ENCODE measurements around the gene CUX1.
"Not testable (repeated sequence)": the region's sequence is repeated elsewhere in the genome, so short reads cannot be mapped to it uniquely, and the experiment has no call there.

Gene CUX1

GRCh38 chr7:101828301-101829020 is 11.0 kb downstream of the CUX1 start:
- DNase-seq = no peak
- TF ChIP-seq CTCF (IDR thresholded peaks at IDR 0.05; ENCODE audit: low read depth, low read length) = no peak
- H3K36me3 ChIP-seq = no peaks in the 10 kb centered on the region; the same call in 1 of the 2 replicates
- no peaks in the 10 kb centered on the region for H3K9me3 ChIP-seq
- H3K4me3 ChIP-seq (ENCODE audit: low read depth, low read length) = no peak overlapping the region
- H3K4me1 ChIP-seq = no peaks in the 10 kb centered on the region; the same call in 1 of the 2 replicates
- H3K27me3 ChIP-seq = no peaks in the 10 kb centered on the region

- Histone ChIP-seq H3K4me1 (no peaks in the 10 kb centered on the region; the same call in 1 of the 2 replicates), H3K9me3 (no peaks in the 10 kb centered on the region), H3K27me3 (no peaks in the 10 kb centered on the region), H3K4me3 (ENCODE audit: low read depth, low read length) (no peak overlapping the region), H3K36me3 (no peaks in the 10 kb centered on the region; the same call in 1 of the 2 replicates)
- DNase-seq = no peak
- TF ChIP-seq CTCF (IDR thresholded peaks at IDR 0.05; ENCODE audit: low read depth, low read length) = no peak
Measured at GRCh38 chr7:101829374-101829773, 11.9 kb downstream of the CUX1 start.

- H3K9me3 ChIP-seq = no peaks in the 10 kb centered on the region
- TF ChIP-seq CTCF (IDR thresholded peaks at IDR 0.05; ENCODE audit: low read depth, low read length) = no peak
- H3K4me3 ChIP-seq (ENCODE audit: low read depth, low read length) = no peak overlapping the region
- H3K36me3 ChIP-seq = no peaks in the 10 kb centered on the region; the same call in 1 of the 2 replicates
- H3K27me3 ChIP-seq = no peaks in the 10 kb centered on the region
- no peak for DNase-seq
- H3K4me1 ChIP-seq = no peaks in the 10 kb centered on the region; the same call in 1 of the 2 replicates
Measured at GRCh38 chr7:101829821-101830220, 12.4 kb downstream of the CUX1 start.

GRCh38 chr7:101831396-101831795 is 14.0 kb downstream of the CUX1 start:
- H3K4me1 ChIP-seq; DNase-seq; H3K27me3 ChIP-seq; H3K36me3 ChIP-seq; H3K9me3 ChIP-seq; H3K4me3 ChIP-seq (ENCODE audit: low read depth, low read length): not testable (repeated sequence)

GRCh38 chr7:101832205-101832631 is 14.8 kb downstream of the CUX1 start:
- Histone ChIP-seq H3K27me3 (no peaks in the 10 kb centered on the region), H3K36me3 (no peaks in the 10 kb centered on the region; the same call in none of the 2 replicates), H3K9me3 (no peaks in the 10 kb centered on the region), H3K4me1 (no peaks in the 10 kb centered on the region), H3K4me3 (ENCODE audit: low read depth, low read length) (no peak overlapping the region)
- no peak for TF ChIP-seq CTCF (IDR thresholded peaks at IDR 0.05; ENCODE audit: low read depth, low read length)
- no peak for DNase-seq

- H3K4me3 ChIP-seq (ENCODE audit: low read depth, low read length) = no peak overlapping the region
- no peak for DNase-seq
- TF ChIP-seq CTCF (IDR thresholded peaks at IDR 0.05; ENCODE audit: low read depth, low read length) = no peak
- H3K4me1 ChIP-seq = no peaks in the 10 kb centered on the region
- H3K9me3 ChIP-seq = no peaks in the 10 kb centered on the region
- H3K36me3 ChIP-seq = no peaks in the 10 kb centered on the region; the same call in none of the 2 replicates
- no peaks in the 10 kb centered on the region for H3K27me3 ChIP-seq
Measured at GRCh38 chr7:101832685-101833375, 15.4 kb downstream of the CUX1 start.

Measured in BE2C (cell line).